ENCODE results near the gene PRSS33.

The PRSS33 gene

DNA sequence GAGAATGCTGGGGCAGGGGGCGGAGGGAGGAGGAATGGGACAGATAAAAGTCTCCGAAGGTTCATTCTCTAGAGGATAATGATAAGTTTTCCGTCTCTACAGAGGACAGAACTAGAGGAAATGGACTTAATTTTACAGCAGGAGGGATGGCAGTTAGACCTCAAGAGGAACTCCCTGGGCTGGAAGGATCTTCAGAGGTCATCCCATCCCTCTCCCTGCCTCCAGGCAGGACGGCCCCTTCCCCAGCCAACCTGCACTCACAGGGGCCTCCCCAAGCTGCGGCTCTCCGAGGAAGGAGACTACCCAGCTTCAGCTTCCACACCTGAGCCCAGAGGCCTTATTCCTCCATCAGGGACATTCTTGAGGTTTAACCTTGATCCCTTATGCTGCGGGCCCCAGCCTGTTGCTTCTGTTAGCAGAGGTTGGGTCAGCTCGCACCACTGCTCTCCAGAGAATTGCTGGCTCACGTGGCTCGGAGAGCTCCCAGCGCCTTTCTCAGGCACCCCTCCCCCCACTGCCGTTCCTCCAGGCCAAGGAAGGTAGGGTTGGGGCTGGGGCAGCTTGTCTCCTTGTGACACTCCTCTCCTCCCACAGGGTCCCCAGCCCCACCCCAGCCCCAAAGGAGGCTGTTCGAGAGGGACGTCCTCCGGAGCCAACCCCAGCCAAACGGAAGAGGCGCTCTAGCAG, 18.8 kb downstream of the PRSS33 start:
- Histone ChIP-seq H3K27ac (peak overlapping the region in 1 of 21 experiments; percentile 28), H3K4me3 (no peak overlapping the region)

DNA sequence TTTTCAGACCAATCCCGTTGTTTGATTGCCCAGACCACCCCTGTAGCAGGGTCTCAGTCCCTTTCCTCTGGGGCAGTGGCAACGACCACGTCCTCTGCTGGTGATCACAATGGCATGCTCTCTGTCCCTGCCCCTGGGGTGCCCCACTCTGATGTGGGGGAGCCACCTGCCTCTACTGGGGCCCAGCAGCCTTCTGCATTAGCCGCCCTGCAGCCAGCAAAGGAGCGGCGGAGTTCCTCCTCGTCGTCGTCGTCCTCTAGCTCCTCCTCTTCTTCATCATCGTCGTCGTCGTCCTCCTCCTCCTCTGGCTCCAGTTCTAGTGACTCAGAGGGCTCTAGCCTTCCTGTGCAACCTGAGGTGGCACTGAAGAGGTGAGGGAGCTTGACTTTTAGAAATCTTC, 19.5 kb downstream of the PRSS33 start:
- Histone ChIP-seq H3K4me3 (no peak overlapping the region), H3K27ac (peak overlapping the region in 1 of 21 experiments; percentile 28)

DNA sequence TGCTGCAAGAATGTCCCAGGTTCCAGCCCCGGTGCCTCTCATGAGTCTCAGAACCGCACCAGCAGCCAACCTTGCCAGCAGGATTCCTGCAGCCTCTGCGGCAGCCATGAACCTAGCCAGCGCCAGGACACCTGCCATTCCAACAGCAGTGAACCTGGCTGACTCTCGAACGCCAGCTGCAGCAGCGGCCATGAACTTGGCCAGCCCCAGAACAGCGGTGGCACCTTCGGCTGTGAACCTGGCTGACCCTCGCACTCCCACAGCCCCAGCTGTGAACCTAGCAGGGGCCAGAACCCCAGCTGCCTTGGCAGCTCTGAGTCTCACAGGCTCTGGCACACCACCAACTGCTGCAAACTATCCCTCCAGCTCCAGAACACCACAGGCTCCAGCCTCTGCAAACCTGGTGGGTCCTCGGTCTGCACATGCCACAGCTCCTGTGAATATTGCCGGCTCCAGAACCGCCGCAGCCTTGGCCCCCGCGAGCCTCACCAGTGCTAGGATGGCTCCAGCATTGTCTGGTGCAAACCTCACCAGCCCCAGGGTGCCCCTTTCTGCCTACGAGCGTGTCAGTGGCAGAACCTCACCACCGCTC, 20.1 kb downstream of the PRSS33 start:
- Histone ChIP-seq H3K27ac (peak overlapping the region in 1 of 21 experiments; percentile 33), H3K4me3 (no peak overlapping the region)

DNA sequence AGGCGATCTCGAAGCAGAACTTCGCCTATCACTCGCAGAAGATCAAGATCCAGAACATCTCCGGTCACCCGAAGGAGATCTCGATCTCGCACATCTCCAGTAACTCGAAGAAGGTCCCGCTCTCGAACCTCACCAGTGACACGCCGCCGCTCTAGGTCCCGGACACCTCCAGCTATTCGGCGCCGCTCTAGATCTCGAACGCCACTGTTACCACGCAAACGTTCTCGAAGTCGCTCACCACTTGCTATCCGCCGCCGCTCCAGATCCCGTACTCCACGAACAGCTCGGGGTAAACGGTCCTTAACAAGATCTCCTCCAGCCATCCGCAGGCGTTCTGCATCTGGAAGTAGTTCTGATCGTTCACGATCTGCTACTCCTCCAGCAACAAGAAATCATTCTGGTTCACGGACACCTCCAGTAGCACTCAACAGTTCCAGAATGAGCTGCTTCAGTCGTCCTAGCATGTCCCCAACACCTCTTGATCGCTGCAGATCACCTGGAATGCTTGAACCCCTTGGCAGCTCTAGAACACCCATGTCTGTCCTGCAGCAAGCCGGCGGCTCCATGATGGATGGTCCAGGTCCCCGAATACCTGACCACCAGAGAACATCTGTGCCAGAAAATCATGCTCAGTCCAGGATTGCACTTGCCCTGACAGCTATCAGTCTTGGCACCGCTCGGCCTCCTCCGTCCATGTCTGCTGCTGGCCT, 20.8 kb downstream of the PRSS33 start:
- no peak overlapping the region for H3K4me3 ChIP-seq
- no peak overlapping the region for H3K27ac ChIP-seq

DNA sequence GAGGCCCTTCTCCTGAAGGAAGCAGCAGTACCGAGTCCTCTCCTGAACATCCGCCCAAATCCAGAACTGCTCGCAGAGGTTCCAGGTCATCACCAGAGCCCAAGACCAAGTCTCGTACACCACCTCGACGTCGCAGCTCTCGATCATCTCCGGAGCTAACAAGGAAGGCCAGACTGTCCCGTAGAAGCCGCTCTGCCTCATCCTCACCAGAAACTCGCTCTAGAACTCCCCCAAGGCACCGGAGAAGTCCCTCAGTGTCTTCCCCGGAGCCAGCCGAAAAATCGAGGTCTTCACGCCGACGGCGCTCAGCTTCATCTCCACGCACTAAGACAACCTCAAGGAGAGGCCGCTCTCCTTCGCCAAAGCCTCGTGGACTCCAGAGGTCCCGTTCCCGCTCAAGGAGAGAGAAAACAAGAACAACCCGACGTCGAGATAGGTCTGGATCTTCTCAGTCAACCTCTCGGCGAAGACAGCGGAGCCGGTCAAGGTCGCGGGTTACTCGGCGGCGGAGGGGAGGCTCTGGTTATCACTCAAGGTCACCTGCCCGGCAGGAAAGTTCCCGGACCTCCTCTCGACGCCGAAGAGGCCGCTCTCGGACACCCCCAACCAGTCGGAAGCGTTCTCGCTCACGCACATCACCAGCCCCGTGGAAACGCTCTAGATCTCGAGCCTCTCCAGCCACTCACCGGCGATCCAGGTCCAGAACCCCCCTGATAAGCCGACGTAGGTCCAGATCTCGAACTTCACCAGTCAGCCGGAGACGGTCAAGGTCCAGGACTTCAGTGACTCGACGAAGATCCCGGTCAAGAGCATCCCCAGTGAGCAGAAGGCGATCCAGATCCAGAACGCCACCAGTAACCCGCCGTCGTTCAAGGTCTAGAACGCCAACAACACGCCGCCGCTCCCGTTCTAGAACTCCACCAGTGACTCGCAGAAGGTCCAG, 21.6 kb downstream of the PRSS33 start:
- no peak overlapping the region for H3K27ac ChIP-seq
- H3K4me3 ChIP-seq: no peak overlapping the region

DNA sequence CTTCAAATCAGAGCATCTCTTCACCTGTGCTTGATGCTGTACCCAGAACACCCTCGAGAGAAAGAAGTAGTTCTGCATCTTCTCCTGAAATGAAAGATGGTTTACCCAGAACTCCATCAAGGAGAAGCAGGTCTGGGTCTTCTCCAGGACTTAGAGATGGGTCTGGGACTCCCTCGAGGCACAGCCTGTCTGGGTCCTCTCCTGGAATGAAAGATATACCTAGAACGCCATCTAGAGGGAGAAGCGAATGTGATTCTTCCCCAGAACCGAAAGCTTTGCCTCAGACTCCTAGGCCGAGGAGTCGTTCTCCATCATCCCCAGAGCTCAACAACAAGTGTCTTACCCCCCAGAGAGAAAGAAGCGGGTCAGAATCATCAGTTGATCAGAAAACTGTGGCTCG, 22.6 kb downstream of the PRSS33 start:
- H3K27ac ChIP-seq: no peak overlapping the region
- H3K4me3 ChIP-seq: no peak overlapping the region

DNA sequence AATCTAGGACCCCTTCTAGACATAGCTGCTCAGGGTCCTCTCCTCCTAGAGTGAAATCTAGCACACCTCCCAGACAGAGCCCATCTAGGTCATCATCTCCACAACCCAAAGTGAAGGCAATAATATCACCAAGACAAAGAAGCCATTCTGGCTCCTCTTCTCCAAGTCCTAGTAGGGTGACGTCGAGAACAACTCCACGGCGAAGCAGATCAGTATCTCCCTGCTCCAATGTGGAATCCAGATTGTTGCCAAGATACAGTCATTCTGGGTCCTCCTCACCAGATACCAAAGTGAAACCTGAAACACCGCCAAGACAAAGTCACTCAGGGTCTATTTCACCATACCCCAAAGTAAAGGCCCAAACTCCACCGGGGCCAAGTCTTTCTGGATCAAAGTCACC, 24.2 kb downstream of the PRSS33 start:
- Histone ChIP-seq H3K27ac (no peak overlapping the region), H3K4me3 (no peak overlapping the region)

DNA sequence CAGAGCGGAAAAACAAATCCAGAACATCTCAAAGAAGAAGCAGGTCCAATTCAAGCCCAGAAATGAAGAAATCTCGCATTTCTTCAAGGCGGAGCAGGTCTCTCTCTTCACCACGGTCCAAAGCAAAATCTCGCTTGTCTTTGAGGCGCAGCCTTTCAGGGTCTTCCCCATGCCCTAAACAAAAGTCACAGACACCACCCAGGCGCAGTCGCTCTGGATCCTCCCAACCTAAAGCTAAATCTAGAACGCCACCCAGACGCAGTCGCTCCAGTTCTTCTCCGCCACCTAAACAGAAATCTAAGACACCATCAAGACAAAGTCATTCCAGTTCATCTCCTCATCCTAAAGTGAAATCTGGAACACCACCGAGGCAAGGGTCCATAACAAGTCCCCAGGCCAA, 24.6 kb downstream of the PRSS33 start:
- Histone ChIP-seq H3K27ac (no peak overlapping the region), H3K4me3 (no peak overlapping the region)

DNA sequence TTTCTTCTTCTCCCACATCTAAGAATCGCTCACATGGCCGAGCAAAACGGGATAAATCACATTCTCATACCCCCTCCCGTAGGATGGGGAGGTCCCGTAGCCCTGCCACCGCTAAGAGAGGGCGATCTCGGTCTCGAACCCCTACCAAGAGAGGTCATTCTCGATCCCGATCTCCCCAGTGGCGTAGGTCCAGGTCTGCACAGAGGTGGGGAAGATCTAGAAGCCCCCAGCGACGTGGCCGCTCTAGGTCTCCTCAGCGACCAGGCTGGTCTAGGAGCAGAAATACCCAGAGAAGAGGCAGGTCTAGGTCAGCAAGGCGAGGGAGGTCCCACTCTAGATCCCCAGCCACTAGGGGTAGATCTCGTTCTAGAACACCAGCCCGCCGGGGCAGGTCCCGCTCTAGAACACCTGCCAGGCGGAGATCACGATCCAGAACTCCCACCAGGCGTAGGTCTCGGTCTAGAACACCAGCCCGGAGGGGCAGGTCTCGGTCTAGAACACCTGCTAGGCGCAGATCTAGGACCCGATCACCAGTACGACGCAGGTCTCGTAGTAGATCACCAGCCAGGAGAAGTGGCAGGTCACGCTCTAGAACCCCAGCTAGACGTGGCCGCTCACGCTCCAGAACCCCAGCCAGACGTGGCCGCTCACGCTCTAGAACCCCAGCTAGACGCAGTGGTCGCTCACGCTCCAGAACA, 25.3 kb downstream of the PRSS33 start:
- H3K4me3 ChIP-seq: no peak overlapping the region

DNA sequence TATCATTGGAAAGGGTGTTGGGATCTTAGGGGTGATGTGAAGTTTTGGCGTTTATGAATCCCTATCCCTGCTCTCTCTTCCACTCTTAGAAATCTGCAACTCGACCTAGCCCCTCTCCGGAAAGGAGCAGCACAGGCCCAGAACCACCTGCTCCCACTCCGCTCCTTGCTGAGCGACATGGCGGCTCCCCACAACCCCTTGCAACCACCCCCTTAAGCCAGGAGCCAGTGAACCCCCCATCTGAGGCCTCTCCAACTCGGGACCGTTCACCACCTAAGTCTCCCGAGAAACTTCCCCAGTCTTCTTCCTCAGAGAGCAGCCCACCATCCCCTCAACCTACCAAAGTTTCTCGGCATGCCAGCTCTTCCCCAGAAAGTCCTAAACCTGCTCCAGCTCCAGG, 25.9 kb downstream of the PRSS33 start:
- Histone ChIP-seq H3K4me3 (no peak overlapping the region), H3K27ac (no peak overlapping the region)

More for the DNA sequence above, 25.3 kb downstream of the PRSS33 start:
- no peak overlapping the region for H3K27ac ChIP-seq

DNA sequence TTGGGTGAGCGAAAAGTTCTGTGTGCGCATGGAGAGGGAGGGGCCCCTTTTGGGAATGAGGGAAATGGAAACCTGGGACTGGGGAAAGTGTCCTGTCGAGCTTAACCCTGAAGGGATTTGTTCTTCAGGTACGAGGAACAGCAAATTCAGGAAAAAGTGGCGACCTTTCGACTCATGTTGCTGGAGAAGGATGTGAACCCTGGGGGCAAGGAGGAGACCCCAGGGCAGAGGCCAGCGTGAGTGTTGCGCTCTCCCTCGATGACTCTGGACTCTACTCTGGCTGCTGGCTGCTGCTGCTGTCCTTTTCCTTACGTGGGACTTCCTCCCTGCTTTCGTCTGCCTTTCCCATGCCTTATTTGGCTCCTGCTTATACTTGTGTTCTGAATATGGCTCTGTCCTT, 30.0 kb downstream of the PRSS33 start:
- H3K4me3 ChIP-seq: no peak overlapping the region
- no peak overlapping the region for H3K27ac ChIP-seq

DNA sequence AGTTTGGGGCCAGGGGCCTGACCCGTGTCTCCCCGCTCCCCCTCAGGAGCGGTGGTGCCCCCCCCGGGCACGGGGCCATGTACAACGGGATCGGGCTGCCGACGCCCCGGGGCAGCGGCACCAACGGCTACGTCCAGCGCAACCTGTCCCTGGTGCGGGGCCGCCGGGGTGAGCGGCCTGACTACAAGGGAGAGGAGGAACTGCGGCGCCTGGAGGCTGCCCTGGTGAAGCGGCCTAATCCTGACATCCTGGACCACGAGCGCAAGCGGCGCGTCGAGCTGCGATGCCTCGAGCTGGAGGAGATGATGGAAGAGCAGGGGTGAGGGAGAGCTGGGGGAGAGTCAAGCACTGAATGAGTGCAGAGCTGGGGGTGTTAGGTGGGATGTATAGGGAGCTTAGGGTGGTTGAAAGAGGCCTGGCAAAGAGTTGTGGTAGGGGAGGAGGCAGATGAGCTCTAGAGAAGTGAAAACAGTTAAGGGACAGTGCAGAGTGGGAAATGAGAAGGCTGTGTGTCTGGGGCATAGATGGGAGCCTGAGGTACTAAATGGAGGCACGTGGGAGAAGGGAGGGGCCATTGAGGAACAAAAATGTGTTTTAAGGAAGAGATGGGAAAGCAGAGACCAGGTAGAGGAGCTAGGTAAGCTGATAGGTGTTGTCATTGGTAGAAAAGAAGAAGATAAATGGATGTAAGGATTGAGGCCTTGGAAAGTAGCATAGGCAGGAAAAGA, 30.9 kb downstream of the PRSS33 start:
- Histone ChIP-seq H3K27ac (peak overlapping the region in 1 of 21 experiments; percentile 19), H3K4me3 (no peak overlapping the region)

DNA sequence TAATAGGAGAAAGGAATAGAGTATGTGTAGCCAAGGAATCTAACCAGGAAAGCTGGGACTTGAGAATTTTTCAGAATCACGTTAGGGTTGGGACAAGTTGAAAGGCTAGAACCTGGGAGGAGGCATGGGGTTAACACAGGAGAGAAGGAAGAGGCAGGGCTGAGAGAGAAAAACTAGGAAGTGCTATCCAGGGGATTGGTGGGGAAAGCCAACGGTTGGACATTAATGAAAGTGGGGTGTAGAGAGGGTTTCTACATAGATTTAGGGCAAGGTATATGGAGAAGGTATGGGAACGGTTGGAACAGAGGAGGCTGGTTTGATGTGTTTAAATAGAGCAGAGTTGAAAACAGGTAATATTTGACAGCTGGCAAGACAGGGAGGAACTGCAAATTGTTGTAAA, 32.2 kb downstream of the PRSS33 start:
- peak overlapping the region in 3 of 21 experiments; percentile 7 to 99 (median 23) for H3K27ac ChIP-seq
- H3K4me3 ChIP-seq: peak overlapping the region in 3 of 7 experiments; percentile 83 to 96 (median 95)

DNA sequence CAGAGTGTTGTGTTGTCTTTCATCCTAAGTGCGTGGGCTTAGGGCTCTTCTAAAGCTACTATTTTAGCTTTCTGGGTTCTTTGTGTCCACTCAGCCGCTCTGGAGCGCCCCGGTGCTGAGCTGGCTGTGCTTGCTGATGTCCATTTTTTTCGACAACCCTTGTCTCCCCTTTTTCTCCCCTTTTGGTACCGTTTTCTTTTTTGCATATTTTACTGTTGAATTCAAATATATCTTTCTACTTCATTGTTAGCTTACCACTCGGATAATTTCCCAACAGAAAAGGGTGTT, 33.7 kb downstream of the PRSS33 start:
- Histone ChIP-seq H3K27ac (peak overlapping the region in 19 of 21 experiments; percentile 95 to 100 (median 99)), H3K4me3 (peak overlapping the region; percentile 61 to 96 (median 92))

DNA sequence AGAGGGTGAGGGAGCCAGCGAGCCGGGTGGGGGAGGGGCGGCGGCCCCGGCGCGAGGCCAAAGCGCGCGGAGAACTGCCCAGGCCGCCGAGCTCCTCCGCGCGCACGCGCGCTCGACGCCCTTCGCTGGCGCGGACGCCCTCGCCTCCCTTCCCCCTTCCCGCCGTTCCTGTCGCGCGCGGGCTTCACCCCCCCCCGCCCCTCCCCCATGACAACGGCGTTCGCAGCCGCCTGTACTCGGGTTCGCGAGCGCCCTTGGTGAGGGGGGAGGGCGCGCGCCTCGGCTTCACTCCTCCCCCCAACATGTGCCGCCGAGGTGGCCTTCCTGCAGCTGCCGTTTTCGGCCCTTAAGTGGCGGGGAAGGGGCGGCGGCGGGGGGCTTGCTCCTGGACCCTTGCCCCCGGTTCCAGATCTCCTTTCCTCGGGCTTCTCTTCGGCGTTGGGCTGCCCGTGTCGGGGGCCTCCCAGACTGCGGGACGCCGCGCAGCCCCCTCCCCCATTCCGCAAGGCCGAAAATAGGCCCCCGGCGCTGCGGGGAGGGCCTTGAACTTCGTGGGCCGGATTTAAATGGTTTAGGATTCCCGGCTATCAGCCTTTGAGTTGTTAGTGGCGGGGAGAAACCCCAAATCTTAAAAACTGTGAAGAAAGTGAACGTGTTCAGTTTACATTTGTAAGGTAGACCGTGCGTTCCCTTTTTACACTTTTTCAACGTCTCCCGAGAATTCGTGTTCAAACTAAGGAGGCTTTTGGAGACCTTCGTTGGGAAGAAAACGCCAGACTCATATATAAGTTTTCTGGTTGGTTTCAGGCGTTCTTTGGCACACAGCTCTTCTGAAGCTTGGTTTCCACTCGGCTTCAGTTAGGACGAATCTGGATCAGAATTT, 34.3 kb downstream of the PRSS33 start:
- Histone ChIP-seq H3K27ac (peak overlapping the region; percentile 90 to 100 (median 99)), H3K4me3 (peak overlapping the region; percentile 61 to 96 (median 92))

DNA sequence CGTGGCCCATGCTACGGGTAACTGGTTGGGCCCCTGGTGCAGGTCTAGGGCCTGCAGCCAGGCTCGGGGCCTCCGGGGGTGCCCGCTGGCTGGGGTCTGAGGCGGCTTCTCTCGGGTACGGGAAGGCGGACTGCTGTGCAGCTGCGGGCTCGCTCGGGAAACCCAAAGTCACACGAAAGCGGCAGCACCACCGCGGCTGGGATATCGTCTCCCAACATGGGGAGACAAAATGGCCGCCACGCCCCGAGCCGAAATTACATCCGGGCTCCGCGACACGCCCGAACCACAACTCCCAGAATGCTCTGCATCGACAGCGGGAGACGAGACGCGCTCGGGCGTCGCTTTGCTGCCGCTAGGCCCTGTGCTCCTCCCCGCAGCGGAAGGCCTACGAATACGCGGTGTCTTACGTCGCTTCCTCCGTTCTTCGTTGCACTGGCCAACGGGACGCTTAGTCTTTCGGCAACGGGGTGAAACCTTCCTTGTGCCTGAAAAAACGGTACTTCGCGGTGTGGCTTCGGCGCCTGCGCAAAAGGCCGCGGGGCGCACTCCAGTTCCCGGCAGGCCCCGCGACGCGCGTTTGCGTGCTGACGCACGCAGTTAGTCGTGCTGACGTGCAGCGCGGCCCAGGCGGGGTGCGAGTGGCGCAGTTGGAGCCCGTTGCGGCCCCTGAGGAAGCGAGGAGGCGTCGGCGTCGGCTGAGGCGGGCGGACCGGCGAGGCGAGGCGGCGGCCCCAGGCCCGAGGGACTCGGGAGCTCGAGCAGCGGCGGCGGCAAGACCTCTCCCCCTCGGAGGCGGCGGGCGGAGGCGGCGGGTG, 35.1 kb downstream of the PRSS33 start, which contains the start of gene SRRM2:
SRRM2 (plus strand) TSS at position 604 of the 815 bp plus-strand sequence. CDS start 3,727 bp downstream, outside the sequence.
- peak within 1 kb of the TSS; percentile 61 to 96 (median 92) for H3K4me3 ChIP-seq
- peak within 1 kb of the TSS; percentile 90 to 100 (median 99) for H3K27ac ChIP-seq

DNA sequence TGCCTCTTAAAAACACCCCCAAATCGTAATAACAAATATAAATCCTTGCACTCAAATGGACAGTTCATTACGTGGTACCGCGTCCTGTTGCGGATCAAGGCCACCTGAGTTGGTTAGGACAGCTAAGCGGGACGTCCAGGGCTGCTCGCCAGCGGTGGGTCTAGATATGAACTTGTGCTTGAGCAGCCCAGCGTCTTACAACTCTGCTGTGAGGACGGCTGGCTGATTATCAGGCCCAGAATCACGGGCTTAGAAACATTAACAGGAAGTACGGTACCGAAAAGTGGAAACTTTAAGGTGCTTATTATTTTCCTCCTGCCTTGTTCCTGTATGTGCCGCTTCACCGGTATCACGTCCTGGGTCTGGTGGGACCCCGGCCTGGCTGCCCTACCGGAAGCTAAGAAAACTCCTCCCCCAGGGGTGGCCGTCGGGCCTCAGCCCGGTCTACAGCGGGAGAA, 35.8 kb downstream of the PRSS33 start:
- H3K27ac ChIP-seq: peak overlapping the region; percentile 90 to 100 (median 99)
- peak overlapping the region; percentile 61 to 96 (median 92) for H3K4me3 ChIP-seq
